GM18505 (cell line): Measurements from ENCODE around the gene ADGRF5.

Experiments used
- ATAC-seq: cut with Tn5 transposase; IDR thresholded peaks from one replicate; pipeline ENCODE4 v1.9.1; 2021; ENCODE audit not compliant: unreplicated experiment
- POLR2A ChIP-seq: IDR thresholded peaks from 4 replicates; pipeline ENCODE4 v1.6.1; 2011; ENCODE audit warnings: borderline replicate concordance; ENCODE audit not compliant: insufficient read depth, insufficient read length; ENCODE audit errors: extremely low read depth

The ADGRF5 gene

DNA sequence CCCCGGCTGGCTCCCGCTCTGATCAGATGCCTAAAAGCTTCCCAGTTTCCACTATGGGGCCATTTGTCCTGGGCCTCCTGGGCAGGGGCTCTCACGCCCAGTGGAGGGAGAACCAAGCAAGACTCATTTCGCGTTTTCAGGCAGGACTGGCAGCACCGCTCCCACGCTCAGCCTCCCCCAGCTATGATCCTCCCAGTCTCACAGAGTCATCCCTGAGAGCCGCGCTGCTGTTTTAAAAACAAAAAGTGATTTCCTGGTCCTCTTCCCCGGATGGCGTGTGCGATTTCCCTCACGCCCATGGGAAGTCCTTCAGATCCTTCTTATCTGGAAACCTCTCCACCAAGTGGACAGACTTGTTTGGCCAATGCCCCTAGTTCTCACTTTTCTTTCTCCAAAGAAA is at the start of gene ADGRF5:
ADGRF5 (minus strand) TSS at position 208 of the 400 bp plus-strand sequence. CDS start 15,176 bp downstream, outside the sequence.
- TF ChIP-seq POLR2A = no peak
- ATAC-seq = no peak

- no peak for TF ChIP-seq POLR2A
- no peak for ATAC-seq
Observed at GRCh38 chr6:46969206-46969605, 47.5 kb upstream of the ADGRF5 start.

DNA sequence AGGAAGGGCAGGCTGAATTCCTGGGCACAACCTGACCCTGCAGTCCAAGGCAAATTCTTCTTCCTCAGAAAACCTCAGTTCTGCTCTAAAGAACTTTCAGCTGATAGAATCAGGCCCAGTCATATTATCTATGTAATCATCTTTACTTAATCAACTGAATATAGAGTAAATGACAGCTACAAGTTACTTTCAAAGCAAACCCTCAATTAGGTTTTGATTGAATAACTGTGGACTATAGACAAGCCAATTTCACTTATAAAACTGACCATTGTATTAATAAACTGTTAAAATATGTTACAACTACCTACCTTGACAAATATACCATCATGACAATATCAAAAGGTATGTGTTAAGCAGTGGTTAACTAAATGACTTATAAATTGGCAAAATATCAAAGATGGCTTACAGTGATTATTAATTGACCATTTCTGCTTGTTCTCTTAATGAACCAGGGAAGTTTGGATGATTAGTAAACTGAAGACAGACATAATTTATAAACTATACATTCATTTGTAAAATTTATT is 46.1 kb upstream of the ADGRF5 start:
- no peak for ATAC-seq
- TF ChIP-seq POLR2A = no peak

DNA sequence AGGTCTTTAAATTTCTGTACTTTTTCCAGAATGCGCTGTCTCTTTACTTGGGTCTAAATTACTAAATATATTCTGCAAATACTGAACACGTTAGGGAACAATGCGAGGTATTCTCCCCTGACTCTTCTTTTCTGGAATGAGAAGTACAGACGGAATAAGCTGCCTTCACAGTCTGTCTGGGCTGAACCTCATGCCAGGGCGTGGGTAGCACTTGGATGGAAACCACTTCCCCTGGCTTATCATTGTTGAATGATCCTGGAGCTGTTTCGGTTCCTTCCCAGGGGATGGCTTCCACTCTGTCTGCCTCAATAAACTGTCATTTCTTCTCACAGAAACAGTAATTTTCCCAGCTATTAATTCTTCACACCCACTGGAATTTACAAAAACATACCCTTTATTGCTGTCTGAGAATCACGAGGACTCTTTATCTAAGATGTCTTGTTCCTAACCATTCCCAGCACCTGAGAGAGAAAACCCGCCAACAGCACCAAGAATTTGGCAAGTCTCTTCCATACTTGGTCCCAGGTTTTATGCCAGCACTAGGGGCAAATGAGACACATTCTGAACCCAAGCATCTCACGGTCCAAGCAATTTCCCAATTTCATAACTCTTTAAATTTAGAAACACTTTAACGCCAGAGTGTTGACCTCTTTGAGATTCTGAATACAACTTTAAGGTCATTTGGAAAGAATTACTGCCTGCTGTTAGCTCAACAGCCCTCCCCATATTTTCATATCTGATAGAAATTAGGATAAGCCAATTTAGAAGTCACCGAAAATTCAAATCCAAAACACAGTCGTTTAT is 43.2 kb upstream of the ADGRF5 start:
- TF ChIP-seq POLR2A = no peak
- ATAC-seq = no peak

- ATAC-seq = no peak
- TF ChIP-seq POLR2A = no peak
Observed at GRCh38 chr6:46963626-46964025, 41.9 kb upstream of the ADGRF5 start.

GRCh38 chr6:46963039-46963438 is 41.3 kb upstream of the ADGRF5 start:
- no peak for ATAC-seq
- no peak for TF ChIP-seq POLR2A

- TF ChIP-seq POLR2A = no peak
- ATAC-seq = no peak
Observed at GRCh38 chr6:46961711-46962110, 40.0 kb upstream of the ADGRF5 start.

- no peak for TF ChIP-seq POLR2A
- ATAC-seq = no peak
Observed at GRCh38 chr6:46961232-46961631, 39.5 kb upstream of the ADGRF5 start.

GRCh38 chr6:46959419-46959818 is 37.7 kb upstream of the ADGRF5 start:
- TF ChIP-seq POLR2A = no peak
- ATAC-seq = no peak

DNA sequence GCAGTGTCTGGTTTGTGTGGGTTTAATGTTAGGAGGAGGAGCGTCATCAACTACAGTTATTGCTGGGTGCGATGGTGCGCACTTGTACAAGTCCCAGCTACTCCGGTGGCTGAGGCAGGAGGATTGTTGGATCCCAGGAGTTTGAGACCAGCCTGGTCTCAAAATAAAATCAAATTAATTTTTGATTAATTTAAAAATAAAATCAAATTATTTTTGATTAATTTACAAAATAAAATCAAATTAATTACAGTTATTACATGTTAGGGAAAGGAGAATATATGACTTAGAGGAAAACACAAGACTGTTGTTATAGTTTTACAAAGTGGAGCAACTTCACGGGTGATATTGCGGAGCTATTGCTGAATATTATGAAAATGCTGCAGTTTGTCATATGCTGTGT is 34.7 kb upstream of the ADGRF5 start:
- no peak for TF ChIP-seq POLR2A
- ATAC-seq = no peak

DNA sequence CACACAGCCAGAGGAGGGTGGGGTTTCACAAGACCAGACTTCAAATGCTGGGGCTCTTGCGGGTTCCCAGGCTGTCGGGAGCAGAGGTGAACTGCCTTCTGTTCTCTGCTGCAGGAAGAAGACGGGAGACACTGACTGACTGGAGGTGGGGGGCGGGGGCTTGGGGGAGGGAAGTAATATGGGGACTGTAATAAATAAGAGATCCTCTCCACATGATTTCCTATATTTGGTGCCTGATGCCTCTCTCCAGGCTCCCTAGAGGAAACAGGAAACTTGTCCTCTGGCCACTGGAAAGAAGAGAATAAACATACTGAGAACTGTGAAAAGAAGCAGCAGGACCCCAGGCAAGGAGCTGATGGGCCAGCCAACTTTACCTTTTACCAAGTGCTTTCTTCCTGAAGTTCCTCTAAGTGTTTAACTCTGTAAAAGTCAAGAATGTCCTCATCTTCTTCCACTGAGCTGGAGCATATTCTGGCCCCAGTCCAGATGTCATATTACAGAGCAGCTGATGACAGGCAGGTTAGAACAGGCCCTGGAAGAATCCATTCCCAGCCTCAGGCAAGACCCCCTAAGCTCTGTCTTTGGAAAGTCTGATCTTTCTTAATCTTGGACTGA is 33.2 kb upstream of the ADGRF5 start:
- no peak for ATAC-seq
- no peak for TF ChIP-seq POLR2A

- no peak for TF ChIP-seq POLR2A
- no peak for ATAC-seq
Observed at GRCh38 chr6:46953921-46954320, 32.2 kb upstream of the ADGRF5 start.

- no peak for TF ChIP-seq POLR2A
- no peak for ATAC-seq
Observed at GRCh38 chr6:46949632-46950280, 28.0 kb upstream of the ADGRF5 start.
